ENCODE data around the gene PRKCH. TPM values are rescaled to one million over a fixed set of nuclear protein-coding genes. Genes with fewer than 3 reads are reported as not detected.
"Not testable (repeated sequence)": the region's sequence is repeated elsewhere in the genome, so short reads cannot be mapped to it uniquely, and the experiment has no call there.

Gene PRKCH
- total RNA-seq, 1 donor from 2014 or later: 18.4 TPM

- no peak overlapping the region for H3K27ac ChIP-seq (replicated peaks)
- H3K9me3 ChIP-seq (replicated peaks): peaks cover 19% of the 10 kb centered on the region
- no peak overlapping the region for H3K4me3 ChIP-seq
- H3K4me1 ChIP-seq: peaks cover 6% of the 10 kb centered on the region
- TF ChIP-seq CTCF (IDR thresholded peaks at IDR 0.05; ENCODE audit: borderline replicate concordance): no peak
- DNase-seq: no peak
- intact Hi-C loops (cut with micrococcal nuclease): loop anchor here (10.0 kb wide), 1 partner anchor 154 kb away; no protein-coding TSS in a partner anchor
- H3K36me3 ChIP-seq: no peaks in the 10 kb centered on the region
- no peaks in the 10 kb centered on the region for H3K27me3 ChIP-seq (ENCODE audit: low read depth)
Measured at GRCh38 chr14:61300754-61301153, 20.6 kb upstream of the PRKCH start.

- Histone ChIP-seq H3K4me3 (no peak overlapping the region), H3K36me3 (no peaks in the 10 kb centered on the region), H3K4me1 (peaks cover 9% of the 10 kb centered on the region), H3K27me3 (ENCODE audit: low read depth) (no peaks in the 10 kb centered on the region), H3K9me3 (replicated peaks) (peaks cover 19% of the 10 kb centered on the region), H3K27ac (replicated peaks) (no peak overlapping the region)
- intact Hi-C loops (cut with micrococcal nuclease): loop anchor here (10.0 kb wide), 1 partner anchor 150 kb away; no protein-coding TSS in a partner anchor
- no peak for DNase-seq
- TF ChIP-seq CTCF (IDR thresholded peaks at IDR 0.05; ENCODE audit: borderline replicate concordance): no peak
Measured at GRCh38 chr14:61304688-61305087, 16.7 kb upstream of the PRKCH start.

- no peak for TF ChIP-seq CTCF (IDR thresholded peaks at IDR 0.05; ENCODE audit: borderline replicate concordance)
- Histone ChIP-seq H3K4me3 (no peak overlapping the region), H3K27me3 (ENCODE audit: low read depth) (no peaks in the 10 kb centered on the region), H3K4me1 (peaks cover 9% of the 10 kb centered on the region), H3K27ac (replicated peaks) (peak overlapping the region; percentile 78), H3K9me3 (replicated peaks) (peaks cover 19% of the 10 kb centered on the region), H3K36me3 (no peaks in the 10 kb centered on the region)
- DNase-seq: no peak
- intact Hi-C loops (cut with micrococcal nuclease): loop anchor here (10.0 kb wide), 1 partner anchor 147 kb away; no protein-coding TSS in a partner anchor
Measured at GRCh38 chr14:61308198-61308597, 13.2 kb upstream of the PRKCH start.

- DNase-seq; H3K36me3 ChIP-seq; H3K27me3 ChIP-seq (ENCODE audit: low read depth); H3K4me1 ChIP-seq; H3K4me3 ChIP-seq: not testable (repeated sequence)
- Histone ChIP-seq H3K9me3 (replicated peaks) (peaks cover 23% of the 10 kb centered on the region), H3K27ac (replicated peaks) (peak overlapping the region; percentile 78)
- intact Hi-C loops (cut with micrococcal nuclease): loop anchor here (10.0 kb wide), 1 partner anchor 146 kb away; no protein-coding TSS in a partner anchor
Measured at GRCh38 chr14:61308701-61309100, 12.7 kb upstream of the PRKCH start.

GRCh38 chr14:61315313-61315712 is 6.1 kb upstream of the PRKCH start:
- intact Hi-C loops (cut with micrococcal nuclease): no loop called here

More at GRCh38 chr14:61315313-61315712, 6.1 kb upstream of the PRKCH start:
- Histone ChIP-seq H3K27ac (replicated peaks) (no peak overlapping the region), H3K9me3 (replicated peaks) (peaks cover 13% of the 10 kb centered on the region), H3K4me1 (peaks cover 3% of the 10 kb centered on the region), H3K36me3 (no peaks in the 10 kb centered on the region), H3K27me3 (ENCODE audit: low read depth) (no peaks in the 10 kb centered on the region), H3K4me3 (no peak overlapping the region)
- TF ChIP-seq CTCF (IDR thresholded peaks at IDR 0.05; ENCODE audit: borderline replicate concordance): no peak
- DNase-seq: no peak

Measured in left ventricle myocardium inferior (tissue), 1 donor.